ENCODE measurements around the gene UGDH. TPM values are rescaled to one million over a fixed set of nuclear protein-coding genes. Genes with fewer than 3 reads are reported as not detected.
A peak's percentile ranks its signal among the peaks of the same experiment; 100 is the strongest.

The UGDH gene
- total and polyA plus RNA-seq, 9 of the 15 experiments (the other 6 are each of a cell fraction or from before 2014, with no cell fraction given), result 5.5 to 21.7 (median 16.2) TPM

GRCh38 chr4:39458505-39459300 is 68.5 kb downstream of the UGDH start, which contains the start of the genes LIAS and RPL9 (continued):
- TF ChIP-seq ZNF589 (CRISPR knock-in tag; IDR thresholded peaks at IDR 0.05; ENCODE audit: low read depth), result no peak
- peak; percentile 34; the same call in 1 of the 2 replicates for TF ChIP-seq RNF2 (IDR thresholded peaks at IDR 0.05)
- peak; percentile 51 for TF ChIP-seq VEZF1 (CRISPR knock-in tag; IDR thresholded peaks at IDR 0.05)
- TF ChIP-seq TAF1 (IDR thresholded peaks at IDR 0.05; ENCODE audit: control insufficient read depth, extremely low read depth, insufficient read depth, low read length, severe bottlenecking), result peak; percentile 95
- no peak; the same call in 1 of the 2 replicates for TF ChIP-seq GABPA (tag; conservative IDR thresholded peaks at IDR 0.05; ENCODE audit: low read depth)
- TF ChIP-seq NCOA1 (IDR thresholded peaks at IDR 0.05; ENCODE audit: low read depth), result peak; percentile 88
- no peak for TF ChIP-seq COPS2 (conservative IDR thresholded peaks at IDR 0.05)
- no peak; the same call in 1 of the 2 replicates for TF ChIP-seq SMAD4 (CRISPR knock-in tag; conservative IDR thresholded peaks at IDR 0.05)
- TF ChIP-seq GATAD2B (IDR thresholded peaks at IDR 0.05; ENCODE audit: borderline replicate concordance), result no peak
- TF ChIP-seq GTF3C2 (IDR thresholded peaks at IDR 0.05; ENCODE audit: borderline replicate concordance, extremely low read depth, insufficient read length), result no peak
- TF ChIP-seq ARID2 (IDR thresholded peaks at IDR 0.05), result peak; percentile 18; the same call in 1 of the 2 replicates
- peak; percentile 88 for TF ChIP-seq GTF2B (IDR thresholded peaks at IDR 0.05; ENCODE audit: extremely low read depth, insufficient read length)
- no peak for TF ChIP-seq SNRNP70 (optimal IDR thresholded peaks at IDR 0.05; ENCODE audit: low read depth, low read length)
- TF ChIP-seq CBX8 (IDR thresholded peaks at IDR 0.05; ENCODE audit: borderline replicate concordance, extremely low read depth, low read depth, low read length, poor library complexity, severe bottlenecking), result no peak
- no peak for TF ChIP-seq ZNF655 (CRISPR knock-in tag; IDR thresholded peaks at IDR 0.05)
- no peak for TF ChIP-seq TCF7L2 (IDR thresholded peaks at IDR 0.05; ENCODE audit: low read depth, low read length)
- TF ChIP-seq LCOR (CRISPR knock-in tag; IDR thresholded peaks at IDR 0.05), result peak; percentile 48; the same call in 1 of the 2 replicates
